PFSK-1 (cell line): ENCODE data around the gene SORBS1.

Experiments used
- POLR2AphosphoS5 ChIP-seq: IDR thresholded peaks from 2 replicates; pipeline ENCODE4 v1.6.1; 2012; ENCODE audit warnings: low read depth, mild to moderate bottlenecking, control low read depth, low read length, moderate library complexity
- REST ChIP-seq, 2 experiments: IDR thresholded peaks; 2 replicates each; pipeline versions ENCODE4 v1.6.1 to v1.8.0; 2011 to 2012; ENCODE audit warnings: low read depth in 2 of 2, low read length in 2 of 2, control low read depth in 1 of 2, inconsistent platforms in 1 of 2, mild to moderate bottlenecking in 1 of 2, moderate library complexity in 1 of 2; ENCODE audit not compliant: insufficient read depth in 1 of 2
- SIN3A ChIP-seq: IDR thresholded peaks from 2 replicates; pipeline ENCODE4 v1.6.1; 2012; ENCODE audit warnings: mild to moderate bottlenecking, low read length, moderate library complexity, borderline replicate concordance; ENCODE audit not compliant: insufficient read depth

- TF ChIP-seq SIN3A (no peak), POLR2AphosphoS5 (no peak), REST (IDR thresholded peaks at IDR 0.05; ENCODE audit: insufficient read depth in 1 of 2, low read depth in 2 of 2, low read length in 2 of 2) (no peak)
Observed at GRCh38 chr10:95373660-95374059, 187.5 kb downstream of the SORBS1 start.
